D721Med (cell line): ENCODE results near the gene TIAM2.
"Not testable (repeated sequence)": the region's sequence is repeated elsewhere in the genome, so short reads cannot be mapped to it uniquely, and the experiment has no call there.

Source experiments
- DNase-seq: peaks from one replicate; pipeline ENCODE4 v3.0.0; 2011; ENCODE audit warnings: low spot score; ENCODE audit not compliant: insufficient read length
- FAIRE-seq: peaks from 2 replicates; lab custom pipeline; 2011; peaks lifted over from hg19 to GRCh38; lab: Jason Lieb, UNC
- TF ChIP-seq, protein P1 (sequence below): IDR thresholded peaks from 2 replicates; pipeline ENCODE4 v1.5.1; 2012; ENCODE audit warnings: mild to moderate bottlenecking, control low read depth; ENCODE audit not compliant: insufficient read depth; ENCODE audit errors: missing control alignments

Gene TIAM2

DNA sequence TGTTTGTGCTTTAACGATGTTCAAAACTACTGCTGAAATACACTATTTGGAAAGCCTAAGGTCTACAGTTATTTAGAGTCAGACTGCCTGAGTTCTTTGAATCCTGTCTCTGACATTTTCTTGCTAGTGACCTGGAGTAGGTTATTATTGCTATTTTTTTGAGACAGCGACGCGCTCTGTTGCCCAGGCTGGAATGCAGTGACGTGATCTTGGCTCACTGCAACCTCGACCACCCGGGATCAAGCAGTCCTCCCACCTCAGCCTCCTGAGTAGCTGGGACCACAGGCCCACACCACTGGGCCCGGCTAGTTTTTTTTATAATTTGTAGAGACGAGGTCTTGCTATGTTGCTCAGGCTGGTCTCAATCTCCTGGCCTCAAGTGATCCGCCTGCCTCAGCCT is 96.6 kb downstream of the TIAM2 start:
- FAIRE-seq (no peak), DNase-seq (no peak)
- TF ChIP-seq, protein P1, sequence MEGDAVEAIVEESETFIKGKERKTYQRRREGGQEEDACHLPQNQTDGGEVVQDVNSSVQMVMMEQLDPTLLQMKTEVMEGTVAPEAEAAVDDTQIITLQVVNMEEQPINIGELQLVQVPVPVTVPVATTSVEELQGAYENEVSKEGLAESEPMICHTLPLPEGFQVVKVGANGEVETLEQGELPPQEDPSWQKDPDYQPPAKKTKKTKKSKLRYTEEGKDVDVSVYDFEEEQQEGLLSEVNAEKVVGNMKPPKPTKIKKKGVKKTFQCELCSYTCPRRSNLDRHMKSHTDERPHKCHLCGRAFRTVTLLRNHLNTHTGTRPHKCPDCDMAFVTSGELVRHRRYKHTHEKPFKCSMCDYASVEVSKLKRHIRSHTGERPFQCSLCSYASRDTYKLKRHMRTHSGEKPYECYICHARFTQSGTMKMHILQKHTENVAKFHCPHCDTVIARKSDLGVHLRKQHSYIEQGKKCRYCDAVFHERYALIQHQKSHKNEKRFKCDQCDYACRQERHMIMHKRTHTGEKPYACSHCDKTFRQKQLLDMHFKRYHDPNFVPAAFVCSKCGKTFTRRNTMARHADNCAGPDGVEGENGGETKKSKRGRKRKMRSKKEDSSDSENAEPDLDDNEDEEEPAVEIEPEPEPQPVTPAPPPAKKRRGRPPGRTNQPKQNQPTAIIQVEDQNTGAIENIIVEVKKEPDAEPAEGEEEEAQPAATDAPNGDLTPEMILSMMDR = no peak

DNA sequence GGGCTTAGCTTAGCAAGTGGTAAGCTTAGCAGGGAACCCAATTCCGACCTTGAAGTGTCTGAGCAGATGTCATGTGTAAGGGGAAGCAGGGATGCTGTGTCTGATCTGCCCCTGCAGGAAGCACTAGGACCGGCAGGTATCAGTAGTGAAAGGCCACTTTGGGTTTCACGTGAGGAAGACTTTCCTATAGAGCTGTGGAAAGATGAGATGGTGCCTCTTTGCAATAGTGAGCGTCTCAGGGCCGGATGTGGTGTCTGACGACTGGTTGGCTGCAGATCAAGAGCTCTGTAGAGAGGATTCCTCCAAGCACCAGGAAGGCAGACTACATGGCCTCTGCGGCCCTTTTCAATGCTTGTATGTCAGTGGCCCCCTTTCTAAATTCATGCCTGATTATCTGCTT is 98.3 kb downstream of the TIAM2 start:
- TF ChIP-seq, protein P1 = no peak
- FAIRE-seq (no peak), DNase-seq (no peak)

DNA sequence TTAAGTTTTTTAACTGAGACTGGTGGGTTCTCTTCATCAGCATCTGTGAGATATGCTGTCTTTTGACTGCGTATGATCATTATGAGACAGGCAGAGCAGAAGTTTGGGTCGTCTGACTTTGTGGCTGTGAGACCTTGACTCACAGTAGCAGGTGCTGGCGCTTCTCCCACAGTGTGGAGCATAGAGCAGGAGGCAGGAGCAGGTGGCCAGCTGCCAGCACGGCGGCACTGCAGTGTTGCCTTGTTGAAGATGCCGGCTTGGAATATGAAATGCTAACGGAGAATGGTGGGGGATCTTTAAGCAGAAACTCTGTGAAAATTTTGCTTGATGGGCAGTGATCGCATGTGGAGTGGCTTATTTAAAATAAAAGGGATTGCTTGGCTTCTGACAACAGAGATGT is 105.0 kb downstream of the TIAM2 start:
- TF ChIP-seq, protein P1 = no peak
- DNase-seq (no peak), FAIRE-seq (no peak)

DNA sequence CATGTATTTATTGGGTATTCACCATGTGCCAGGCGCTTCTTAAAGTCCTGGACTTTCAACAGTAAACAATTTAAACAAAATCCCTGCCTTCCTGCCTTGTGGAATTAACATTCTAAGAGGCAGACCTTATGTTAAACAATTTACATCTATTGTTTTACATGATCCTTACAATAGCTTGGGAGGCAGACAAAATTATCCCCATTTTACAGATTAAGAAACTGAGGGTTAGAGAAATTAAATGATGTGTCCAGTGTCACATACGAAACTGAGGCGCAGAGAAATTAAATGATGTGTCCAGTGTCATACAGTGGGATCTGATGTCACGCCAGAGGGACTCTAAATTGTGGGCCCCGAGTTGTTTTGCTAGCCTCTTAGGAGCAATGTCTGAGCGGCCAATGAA is 105.5 kb downstream of the TIAM2 start:
- TF ChIP-seq, protein P1 = no peak
- DNase-seq (no peak), FAIRE-seq (no peak)

DNA sequence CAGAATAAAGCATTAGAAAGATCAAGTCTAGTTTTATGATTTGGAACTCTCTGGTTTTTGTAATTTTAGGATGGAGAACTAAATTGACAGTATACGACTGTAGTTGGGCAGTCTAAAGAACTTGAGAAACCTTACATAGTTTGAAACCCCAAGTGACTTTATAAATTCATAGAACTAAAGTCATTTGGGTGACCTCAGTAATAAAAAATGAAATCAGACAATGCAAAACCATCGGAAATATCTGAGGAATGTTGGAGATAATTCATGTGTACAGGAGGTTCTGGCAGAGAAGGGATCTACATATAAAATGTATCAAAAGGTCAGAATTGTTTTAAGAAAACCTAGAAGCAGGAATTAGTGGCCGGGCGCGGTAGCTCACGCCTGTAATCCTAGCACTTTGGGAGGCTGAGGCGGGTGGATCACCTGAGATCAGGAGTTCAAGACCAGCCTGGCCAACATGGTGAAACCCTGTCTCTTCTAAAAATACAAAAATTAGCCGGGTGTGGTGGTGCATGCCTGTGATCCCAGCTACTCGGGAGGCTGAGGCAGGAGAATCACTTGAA is 108.0 kb downstream of the TIAM2 start:
- FAIRE-seq, DNase-seq: not testable (repeated sequence)

DNA sequence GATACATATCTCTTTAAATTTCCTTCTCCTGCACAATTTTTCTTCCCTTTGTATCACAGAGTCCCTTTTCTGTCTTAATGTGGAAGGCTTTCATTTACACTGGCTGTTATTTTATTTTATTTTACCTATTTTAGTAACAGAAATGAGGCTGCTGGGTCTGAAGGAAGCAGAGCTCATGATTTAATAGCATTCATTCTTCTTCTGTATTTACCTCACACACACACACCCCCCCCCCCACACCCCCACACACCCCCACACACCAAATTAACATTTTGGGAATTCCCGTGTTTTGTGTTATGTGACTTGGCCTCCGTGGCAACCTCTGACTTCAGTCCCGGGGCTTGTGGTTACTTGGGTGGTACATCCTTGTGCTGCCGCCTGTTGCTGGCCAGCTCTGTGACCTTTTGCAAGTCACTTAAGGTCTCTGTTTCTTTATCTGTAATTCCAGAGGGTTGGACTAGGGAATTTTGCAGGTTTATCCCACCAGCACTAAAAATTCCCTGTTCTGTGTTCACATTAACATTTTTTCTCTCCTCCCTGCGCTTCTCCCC is 108.8 kb downstream of the TIAM2 start:
- TF ChIP-seq, protein P1 = no peak
- DNase-seq (no peak), FAIRE-seq (no peak)

DNA sequence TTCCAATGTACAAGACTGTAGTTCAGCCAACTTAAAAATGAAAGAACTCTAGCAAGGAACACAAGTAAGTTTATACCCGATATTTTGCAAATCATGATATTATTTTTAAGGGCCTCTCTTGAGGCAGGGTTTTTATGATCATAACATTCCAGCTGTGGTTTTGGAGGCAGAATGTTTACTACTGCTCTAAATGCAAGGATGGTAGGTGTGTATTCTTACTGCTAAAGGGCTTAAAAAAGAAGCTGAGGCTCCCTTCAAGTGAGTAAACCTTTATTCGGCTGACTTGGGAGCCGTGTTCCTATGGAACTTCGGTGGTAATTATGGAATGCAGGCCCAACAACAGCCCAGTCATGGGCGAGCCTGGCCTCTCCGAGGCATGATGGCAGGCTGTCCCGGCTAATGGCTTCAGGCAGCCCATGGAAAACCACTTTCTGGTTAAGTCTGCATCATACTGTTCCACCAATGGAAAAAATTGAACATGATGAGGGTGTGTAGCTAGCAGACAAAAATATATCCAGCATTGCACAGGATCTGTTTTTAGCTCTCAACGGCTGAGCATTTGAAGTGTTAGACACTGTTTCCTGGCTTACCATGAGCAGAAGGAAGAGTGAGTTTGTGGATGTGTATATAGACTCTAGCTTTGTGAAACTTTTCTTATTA is 111.5 kb downstream of the TIAM2 start:
- TF ChIP-seq, protein P1 = no peak
- FAIRE-seq = no peak
- DNase-seq = no peak
